ENCODE results near the gene MATN1.

- TF ChIP-seq CTCF (optimal IDR thresholded peaks at IDR 0.05 in 1 of 3, IDR thresholded peaks at IDR 0.05 in 1 of 3, conservative IDR thresholded peaks at IDR 0.05 in 1 of 3; ENCODE audit: extremely low read depth in 1 of 3, insufficient read depth in 2 of 3, low read length in 3 of 3) (no peak), EZH2 (IDR thresholded peaks at IDR 0.05; ENCODE audit: low read length) (no peak)
Observed at GRCh38 chr1:30673395-30673794, 50.0 kb downstream of the MATN1 start.

Measured in keratinocyte (primary cell).